ENCODE data around the gene FICD.

Gene FICD

GRCh38 chr12:108567406-108568337, 52.6 kb downstream of the FICD start:
- no peak for DNase-seq (ENCODE audit: low read depth)

GRCh38 chr12:108568338-108569154, 53.5 kb downstream of the FICD start:
- no peak for DNase-seq (ENCODE audit: low read depth)

All from ELR (cell line).